Urothelium cell line (cell line): ENCODE data around the gene RABGAP1.
A peak's percentile ranks its signal among the peaks of the same experiment; 100 is the strongest.

Source experiments
- DNase-seq: peaks from one replicate; pipeline ENCODE4 v3.0.0; 2011; ENCODE audit warnings: low spot score, mixed read lengths
- FAIRE-seq: peaks from 2 replicates; lab custom pipeline; 2011; peaks lifted over from hg19 to GRCh38; lab: Jason Lieb, UNC

RABGAP1 gene

GRCh38 chr9:123108976-123109375, 168.2 kb downstream of the RABGAP1 start:
- DNase-seq: no peak

GRCh38 chr9:123109540-123110279, 168.9 kb downstream of the RABGAP1 start:
- DNase-seq (no peak), FAIRE-seq (no peak)

More at GRCh38 chr9:123108976-123109375, 168.2 kb downstream of the RABGAP1 start:
- FAIRE-seq: no peak

GRCh38 chr9:123111427-123112014, 170.7 kb downstream of the RABGAP1 start:
- DNase-seq (no peak), FAIRE-seq (no peak)

DNA sequence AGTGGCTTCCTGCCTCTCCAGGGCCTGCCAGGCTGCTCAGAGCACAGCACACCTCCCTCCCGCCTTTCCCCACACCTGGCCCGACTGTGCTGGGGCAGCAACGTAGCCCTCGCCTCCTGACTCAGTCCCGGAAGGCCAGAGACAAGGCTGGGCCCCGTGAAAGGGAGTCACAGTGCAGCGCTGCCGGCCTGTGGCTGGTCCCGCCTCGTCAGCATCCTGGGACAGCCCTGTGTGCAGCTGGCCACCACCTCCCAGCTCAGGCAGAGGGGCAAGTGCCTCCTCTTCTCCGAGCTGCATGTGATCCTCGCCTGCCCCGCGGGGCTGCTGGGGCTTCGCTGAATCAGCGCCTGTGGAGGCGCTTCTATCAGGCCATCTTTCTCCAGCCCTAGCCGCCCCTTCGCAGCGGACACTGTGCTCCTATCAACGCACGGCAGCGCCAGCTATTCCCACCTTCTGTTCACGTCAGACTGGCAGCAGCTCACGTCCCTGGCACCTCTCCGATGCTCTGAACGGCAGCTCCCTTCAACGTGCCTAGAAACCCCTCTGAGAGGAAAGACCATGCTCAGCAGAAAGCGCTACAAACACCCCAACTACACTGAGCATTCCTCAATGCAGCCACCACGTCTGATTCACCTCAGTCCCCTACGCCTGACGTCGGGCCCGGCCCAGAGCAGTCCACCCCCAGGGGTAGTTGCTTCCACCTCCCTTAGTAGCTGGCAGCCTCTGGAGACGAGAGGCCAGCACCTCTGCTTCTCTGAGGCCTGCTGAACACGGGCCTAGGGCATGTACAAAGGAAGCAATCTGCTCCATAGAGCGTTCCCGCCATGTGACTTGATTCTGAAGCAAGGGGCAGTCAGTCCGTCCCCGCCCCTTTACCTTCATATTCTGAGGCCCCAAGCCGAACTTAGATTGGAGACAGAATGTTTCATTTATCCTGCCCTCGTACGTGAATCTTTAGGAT, 171.5 kb downstream of the RABGAP1 start:
- FAIRE-seq: no peak
- DNase-seq: no peak

DNA sequence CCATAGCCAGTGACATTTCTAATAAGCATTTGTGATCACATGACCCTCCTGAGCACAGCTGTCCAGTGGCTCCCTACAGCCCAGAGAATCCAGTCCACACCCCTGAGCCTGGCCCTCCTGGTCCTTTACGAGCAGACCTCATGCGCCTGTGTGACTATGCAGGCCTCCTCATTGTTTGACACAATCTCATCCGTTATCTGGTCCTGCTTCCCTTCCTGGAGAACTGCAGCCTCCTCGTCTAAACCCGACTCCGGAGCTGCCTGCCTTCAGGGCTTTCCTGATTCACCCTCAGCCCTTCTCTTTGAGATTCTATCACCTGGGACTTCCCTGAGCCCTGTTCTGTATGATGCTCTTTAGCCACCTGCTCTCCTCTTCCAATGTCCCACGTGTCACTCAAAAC, 172.4 kb downstream of the RABGAP1 start:
- FAIRE-seq: no peak
- DNase-seq: no peak

DNA sequence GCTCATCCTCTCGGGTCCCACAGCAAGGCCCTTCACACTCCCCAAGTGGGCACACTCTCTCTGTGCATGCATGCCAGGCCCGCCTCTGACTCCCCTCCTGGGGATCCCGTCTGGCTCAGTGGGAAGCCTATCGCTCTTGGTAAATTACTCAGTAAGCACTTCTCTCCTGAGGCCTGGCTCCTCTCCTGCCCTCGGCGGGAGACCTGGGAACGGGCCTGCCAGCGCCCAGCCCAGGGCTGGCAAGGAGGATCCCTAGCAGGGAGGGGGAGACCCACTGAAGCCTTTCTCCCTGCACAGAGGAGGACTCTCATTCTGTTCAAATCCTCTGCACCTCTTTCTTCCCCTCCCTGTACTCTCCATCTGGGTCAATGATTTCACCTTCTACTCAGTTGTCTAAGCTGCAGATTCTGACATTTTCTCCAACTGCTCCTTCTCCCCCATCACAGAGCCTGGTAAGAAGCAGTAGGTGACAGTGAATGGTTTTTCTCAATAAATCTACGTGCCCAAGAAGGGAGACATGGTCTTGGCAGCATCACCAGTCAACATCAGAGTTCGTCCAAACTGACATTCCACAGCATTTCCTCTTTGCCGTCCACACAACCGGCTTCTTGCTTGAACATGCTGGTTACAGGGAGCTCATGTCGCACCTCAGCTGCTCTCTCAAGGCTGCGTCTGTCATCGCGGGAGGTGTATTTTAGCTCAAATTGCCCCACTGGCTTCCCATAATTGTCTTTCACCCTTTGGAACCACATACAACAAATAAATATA, 174.5 kb downstream of the RABGAP1 start:
- no peak for DNase-seq
- FAIRE-seq: no peak

DNA sequence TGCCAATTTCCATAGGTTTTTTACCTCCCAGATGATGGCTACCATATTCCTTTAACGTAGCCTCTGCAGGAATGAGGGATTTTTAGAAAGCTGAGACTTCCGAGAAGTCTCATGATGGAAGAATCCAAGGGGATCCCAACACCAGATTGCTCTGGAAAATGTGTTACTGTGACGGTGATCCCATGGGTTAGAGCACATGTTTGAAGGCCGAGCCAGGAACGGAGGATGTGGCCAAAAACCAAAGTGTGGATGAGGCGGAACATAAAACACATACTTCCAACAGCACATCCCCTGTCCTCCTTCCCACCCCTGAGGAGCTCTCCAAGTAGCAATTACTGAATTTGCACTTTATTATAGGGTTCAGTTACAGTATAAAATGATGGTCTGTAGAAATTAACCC, 175.2 kb downstream of the RABGAP1 start:
- FAIRE-seq: no peak
- DNase-seq: no peak

DNA sequence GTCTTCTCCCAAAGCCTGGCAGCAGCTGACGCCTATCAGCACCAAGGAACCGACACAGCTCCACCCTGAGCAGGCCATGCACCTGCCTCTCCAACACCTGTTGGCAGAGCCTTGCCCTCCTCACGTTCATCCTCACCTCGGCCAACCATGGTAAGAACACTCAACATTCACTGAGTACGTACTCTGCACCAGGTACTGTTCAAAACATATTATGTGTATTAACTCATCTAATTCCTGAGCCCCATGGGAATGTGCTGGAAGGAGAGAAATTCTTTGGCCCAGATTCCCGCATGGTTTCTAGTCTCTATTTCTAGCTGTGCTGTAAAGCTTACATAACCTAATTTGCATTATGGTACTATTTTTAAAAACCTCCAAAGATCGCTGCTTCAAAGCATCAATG, 178.7 kb downstream of the RABGAP1 start:
- FAIRE-seq (no peak), DNase-seq (no peak)

GRCh38 chr9:123120131-123120530, 179.3 kb downstream of the RABGAP1 start:
- no peak for DNase-seq
- no peak for FAIRE-seq

DNA sequence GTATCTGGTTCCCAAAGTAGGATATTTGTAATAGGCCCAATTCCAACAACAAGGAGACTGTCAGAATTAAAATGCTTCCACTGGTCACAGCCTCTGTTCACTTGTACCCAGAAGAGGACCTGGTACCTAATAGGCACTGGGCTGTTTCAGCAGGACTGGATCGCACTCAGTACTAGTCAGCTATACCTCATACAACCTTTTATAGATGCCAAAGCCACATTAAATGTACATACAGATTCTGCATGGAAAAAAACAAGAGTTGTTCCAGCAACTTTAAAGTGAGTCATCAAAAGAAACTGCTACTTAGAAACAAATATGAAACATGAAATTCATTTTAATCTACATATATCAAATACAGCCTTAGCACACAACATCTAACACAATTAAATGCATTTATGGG, 180.1 kb downstream of the RABGAP1 start:
- no peak for DNase-seq
- no peak for FAIRE-seq

DNA sequence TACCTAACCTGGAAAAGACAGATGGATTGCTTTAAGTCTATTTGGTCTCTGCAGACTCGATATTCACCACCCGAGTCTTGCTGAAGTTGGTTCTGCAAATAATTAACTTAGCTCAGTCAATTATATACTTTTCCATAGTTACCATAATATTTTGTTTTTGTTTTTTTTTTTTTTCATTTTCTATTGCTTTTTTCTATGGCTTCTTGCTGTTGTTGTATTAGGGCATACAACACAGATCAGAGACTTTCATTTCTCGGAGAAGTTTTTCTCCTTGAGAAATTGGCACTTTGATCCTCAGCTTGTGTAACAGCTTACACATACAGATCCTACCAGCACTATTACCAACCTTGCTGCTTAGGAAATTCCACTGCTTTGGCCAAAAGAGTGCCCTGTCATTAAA, 180.6 kb downstream of the RABGAP1 start:
- no peak for DNase-seq
- no peak for FAIRE-seq

- FAIRE-seq: no peak
- DNase-seq: no peak
Measured at GRCh38 chr9:123127512-123128075, 186.8 kb downstream of the RABGAP1 start.

- FAIRE-seq: no peak
- no peak for DNase-seq
Measured at GRCh38 chr9:123128591-123128990, 187.8 kb downstream of the RABGAP1 start.

- FAIRE-seq (no peak), DNase-seq (no peak)
Measured at GRCh38 chr9:123129423-123129822, 188.6 kb downstream of the RABGAP1 start.

- no peak for FAIRE-seq
Measured at GRCh38 chr9:123131258-123131657, 190.4 kb downstream of the RABGAP1 start.

GRCh38 chr9:123131993-123132392, 191.2 kb downstream of the RABGAP1 start:
- DNase-seq (no peak), FAIRE-seq (no peak)

More at GRCh38 chr9:123131258-123131657, 190.4 kb downstream of the RABGAP1 start:
- peak; percentile 26 for DNase-seq

GRCh38 chr9:123132696-123133095, 191.9 kb downstream of the RABGAP1 start:
- FAIRE-seq (no peak), DNase-seq (no peak)

- no peak for FAIRE-seq
- no peak for DNase-seq
Measured at GRCh38 chr9:123135430-123135829, 194.6 kb downstream of the RABGAP1 start.

DNA sequence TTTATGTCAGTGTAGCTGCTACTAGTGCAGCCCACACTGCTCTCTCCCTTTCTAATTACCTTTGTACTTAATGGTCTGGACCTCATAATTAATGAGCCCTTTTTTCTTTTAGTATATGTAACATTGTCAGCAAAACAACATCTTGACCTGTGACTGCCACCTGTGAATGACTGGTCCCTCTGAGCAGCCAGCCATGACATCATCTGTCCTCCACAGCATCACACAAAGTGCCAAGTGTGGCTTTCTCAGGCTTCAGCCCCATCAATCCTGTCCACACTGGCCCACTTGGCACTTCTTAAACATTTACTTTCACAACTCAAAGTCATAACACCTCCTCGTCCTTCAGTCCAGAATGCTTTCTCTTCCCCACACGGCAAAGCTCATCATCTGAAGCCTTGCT, 197.3 kb downstream of the RABGAP1 start:
- DNase-seq: no peak
- FAIRE-seq: no peak

- FAIRE-seq (no peak), DNase-seq (no peak)
Measured at GRCh38 chr9:123149067-123149466, 208.2 kb downstream of the RABGAP1 start.
